D721Med (cell line): ENCODE data around the gene ZFHX2.
"Not testable (repeated sequence)": the region's sequence is repeated elsewhere in the genome, so short reads cannot be mapped to it uniquely, and the experiment has no call there.

ENCODE experiments used
- DNase-seq: peaks from one replicate; pipeline ENCODE4 v3.0.0; 2011; ENCODE audit warnings: low spot score; ENCODE audit not compliant: insufficient read length
- FAIRE-seq: peaks from 2 replicates; lab custom pipeline; 2011; peaks lifted over from hg19 to GRCh38; lab: Jason Lieb, UNC
- TF ChIP-seq, protein P1 (sequence below): IDR thresholded peaks from 2 replicates; pipeline ENCODE4 v1.5.1; 2012; ENCODE audit warnings: mild to moderate bottlenecking, control low read depth; ENCODE audit not compliant: insufficient read depth; ENCODE audit errors: missing control alignments

Gene ZFHX2

DNA sequence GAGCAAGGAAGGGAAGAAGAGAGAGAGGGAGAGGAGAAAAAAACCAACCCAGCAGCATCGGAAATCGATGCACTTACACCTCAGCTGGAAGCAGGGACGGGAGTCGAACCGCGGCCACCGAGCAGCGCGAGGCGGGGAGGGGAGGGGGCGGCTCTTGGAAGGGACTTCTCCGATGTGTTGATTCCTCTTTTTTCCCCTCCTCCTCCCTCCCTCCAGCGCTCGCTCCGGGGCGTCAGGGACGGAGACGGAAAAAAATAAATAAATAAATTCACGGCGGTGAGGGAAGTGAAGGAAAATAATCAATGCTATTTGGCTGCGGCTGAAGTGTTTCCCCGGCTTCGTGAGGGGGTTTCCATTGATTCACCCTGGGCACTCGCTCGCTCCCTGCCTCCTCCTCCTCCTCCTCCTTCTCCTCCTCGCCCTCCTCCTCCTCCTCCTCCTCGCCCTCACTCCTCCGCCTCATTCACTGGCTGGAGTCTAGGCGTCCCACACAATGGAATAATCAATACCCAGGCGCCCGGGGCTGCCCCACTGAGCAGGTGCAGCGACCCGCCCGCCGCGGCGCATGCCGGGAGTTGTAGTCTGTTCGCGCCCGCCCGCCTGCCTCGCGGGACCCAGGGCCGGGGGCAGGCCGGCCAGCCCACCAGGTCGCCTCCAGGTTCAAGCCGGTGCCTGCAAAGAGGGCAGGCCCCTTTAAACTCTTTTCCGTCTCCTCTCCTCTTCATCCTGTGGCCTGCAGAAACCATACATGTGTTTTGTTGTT lies at the start of gene ZFHX2:
TSS of gene ZFHX2 (minus strand) at position 500 of the 763 bp plus-strand sequence. CDS start 16,440 bp downstream, outside the sequence.
- FAIRE-seq, result no peak
- peak; percentile 92 for DNase-seq
- TF ChIP-seq, protein P1, sequence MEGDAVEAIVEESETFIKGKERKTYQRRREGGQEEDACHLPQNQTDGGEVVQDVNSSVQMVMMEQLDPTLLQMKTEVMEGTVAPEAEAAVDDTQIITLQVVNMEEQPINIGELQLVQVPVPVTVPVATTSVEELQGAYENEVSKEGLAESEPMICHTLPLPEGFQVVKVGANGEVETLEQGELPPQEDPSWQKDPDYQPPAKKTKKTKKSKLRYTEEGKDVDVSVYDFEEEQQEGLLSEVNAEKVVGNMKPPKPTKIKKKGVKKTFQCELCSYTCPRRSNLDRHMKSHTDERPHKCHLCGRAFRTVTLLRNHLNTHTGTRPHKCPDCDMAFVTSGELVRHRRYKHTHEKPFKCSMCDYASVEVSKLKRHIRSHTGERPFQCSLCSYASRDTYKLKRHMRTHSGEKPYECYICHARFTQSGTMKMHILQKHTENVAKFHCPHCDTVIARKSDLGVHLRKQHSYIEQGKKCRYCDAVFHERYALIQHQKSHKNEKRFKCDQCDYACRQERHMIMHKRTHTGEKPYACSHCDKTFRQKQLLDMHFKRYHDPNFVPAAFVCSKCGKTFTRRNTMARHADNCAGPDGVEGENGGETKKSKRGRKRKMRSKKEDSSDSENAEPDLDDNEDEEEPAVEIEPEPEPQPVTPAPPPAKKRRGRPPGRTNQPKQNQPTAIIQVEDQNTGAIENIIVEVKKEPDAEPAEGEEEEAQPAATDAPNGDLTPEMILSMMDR, result no peak

DNA sequence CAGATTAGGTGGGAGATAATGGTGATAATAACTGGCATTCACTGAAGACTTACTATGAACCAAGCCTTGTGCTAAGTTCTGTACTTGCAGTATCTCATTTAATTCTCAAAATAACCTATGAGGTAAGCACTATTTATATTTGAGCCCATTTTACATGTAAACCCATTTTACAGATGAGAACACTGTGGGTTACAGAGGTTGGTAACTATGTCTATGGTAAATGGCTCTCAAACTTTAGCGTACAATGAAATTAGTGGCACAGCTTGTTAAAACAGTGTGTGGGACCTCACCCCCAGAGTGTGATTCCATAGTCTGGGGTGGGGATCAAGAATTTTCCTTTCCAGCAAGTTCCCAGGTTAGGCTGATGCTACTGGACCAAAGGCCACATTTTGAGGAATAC lies 49.2 kb upstream of the ZFHX2 start:
- FAIRE-seq (no peak), DNase-seq (no peak)
- TF ChIP-seq, protein P1, result no peak

DNA sequence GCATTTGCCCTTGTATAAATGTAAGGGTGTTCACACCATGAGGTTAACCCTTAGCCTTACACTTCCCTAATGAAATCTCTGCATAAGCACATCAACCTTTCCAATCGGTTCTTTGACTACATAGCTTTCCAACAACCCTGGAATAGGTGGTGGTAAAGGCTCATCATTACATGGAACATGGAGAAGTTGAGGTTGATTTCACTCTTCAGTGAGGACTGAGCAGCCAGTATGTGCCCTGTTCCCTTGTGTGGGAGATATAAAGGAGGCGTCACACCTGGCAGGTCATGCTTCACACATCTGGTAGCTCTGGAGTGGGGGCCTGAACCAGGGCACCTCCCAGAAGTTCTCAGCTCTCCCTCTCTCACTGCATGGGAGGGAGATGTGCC lies 48.8 kb upstream of the ZFHX2 start:
- DNase-seq (no peak), FAIRE-seq (no peak)
- TF ChIP-seq, protein P1, result no peak

DNA sequence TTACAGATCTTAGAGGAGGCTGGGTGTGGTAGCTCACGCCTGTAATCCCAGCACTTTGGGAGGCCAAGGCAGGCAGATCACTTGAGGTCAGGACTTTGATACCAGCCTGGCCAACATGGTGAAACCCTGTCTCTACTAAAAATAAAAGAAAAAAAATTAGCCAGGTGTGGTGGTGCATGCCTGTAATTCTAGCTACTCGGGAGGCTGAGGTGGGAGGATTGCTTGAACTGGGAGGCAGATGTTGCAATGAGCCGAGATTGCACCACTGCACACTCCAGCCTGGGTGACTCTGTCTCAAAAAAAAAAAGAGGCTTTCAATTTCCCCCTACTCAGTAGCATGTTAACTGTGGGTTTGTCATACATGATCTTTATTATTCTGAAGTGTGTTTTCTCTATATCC lies 42.6 kb upstream of the ZFHX2 start:
- not testable (repeated sequence) for DNase-seq, FAIRE-seq

DNA sequence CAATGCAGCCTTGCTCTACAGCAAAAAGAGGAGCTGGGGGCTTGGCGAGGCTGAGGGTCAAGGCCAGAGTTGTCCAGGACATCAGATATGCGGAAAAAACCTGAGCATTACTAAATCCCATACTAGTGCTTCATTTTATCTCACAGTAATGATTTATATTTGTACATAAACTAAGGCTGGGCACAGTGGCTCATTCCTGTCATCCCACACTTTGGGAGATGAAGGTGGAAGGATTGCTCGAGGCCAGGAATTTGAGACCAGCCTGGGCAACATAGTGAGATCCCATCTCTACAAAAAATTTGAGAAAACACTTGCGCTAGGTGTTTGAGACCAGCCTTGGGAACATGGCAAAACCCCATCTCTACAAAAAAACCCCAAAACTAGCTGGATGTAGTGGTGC lies 38.6 kb upstream of the ZFHX2 start:
- no peak for FAIRE-seq
- no peak for DNase-seq
- TF ChIP-seq, protein P1, result no peak

DNA sequence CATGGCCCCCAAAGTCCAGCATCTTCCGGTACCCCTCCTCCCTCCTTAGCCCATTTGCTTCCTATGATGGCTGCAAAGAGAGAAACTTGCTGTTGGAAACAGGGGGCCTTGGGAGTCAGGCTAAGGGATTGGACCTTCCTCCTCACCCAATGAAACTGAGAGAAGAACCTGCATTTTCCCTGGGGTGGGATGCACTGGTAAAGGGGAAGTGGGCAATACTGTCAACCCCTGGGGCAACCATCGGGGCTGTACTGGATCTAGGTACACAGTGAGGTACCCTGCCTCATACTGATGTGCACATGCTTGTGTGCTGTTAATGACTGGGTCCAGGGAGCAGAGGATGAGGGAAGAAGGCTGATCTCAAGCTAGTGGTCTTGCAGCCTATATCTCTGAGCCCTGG lies 38.0 kb upstream of the ZFHX2 start:
- TF ChIP-seq, protein P1, result no peak
- no peak for DNase-seq
- no peak for FAIRE-seq

DNA sequence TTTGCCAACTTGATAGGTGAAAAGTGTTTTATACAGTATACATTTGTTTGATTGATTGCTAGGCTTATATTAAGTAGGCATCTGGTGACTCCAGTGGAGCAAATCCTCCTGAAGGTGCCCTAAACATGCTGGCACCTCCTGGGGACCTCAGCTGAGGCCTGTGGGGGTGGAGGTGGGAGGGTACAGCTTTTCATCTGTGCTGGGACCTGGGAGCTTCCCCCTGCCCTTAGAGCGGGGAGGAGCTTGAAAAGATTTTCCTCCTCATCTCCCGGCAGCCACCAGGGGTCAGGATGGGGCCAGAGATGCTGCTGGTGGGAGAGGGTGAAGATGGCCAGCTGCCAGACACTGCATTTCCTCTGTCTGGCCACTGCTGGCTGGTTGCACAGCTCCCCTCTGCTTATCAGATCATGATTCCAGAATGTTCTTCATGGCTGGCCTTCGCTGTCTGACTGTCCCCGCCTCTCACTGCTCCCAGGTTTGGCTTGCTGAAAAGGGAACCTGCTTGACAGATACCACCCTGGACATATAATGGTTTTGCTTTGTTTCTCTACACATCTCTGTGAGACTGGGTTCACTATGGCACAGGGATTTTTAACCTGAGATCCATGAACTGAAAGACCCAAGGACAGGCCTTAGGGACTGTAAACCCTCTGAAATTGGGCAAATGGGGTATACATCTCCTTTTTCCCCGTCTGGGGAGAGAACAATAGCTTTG lies 37.5 kb upstream of the ZFHX2 start:
- FAIRE-seq (no peak), DNase-seq (peak; percentile 81)
- TF ChIP-seq, protein P1, result peak; percentile 78

DNA sequence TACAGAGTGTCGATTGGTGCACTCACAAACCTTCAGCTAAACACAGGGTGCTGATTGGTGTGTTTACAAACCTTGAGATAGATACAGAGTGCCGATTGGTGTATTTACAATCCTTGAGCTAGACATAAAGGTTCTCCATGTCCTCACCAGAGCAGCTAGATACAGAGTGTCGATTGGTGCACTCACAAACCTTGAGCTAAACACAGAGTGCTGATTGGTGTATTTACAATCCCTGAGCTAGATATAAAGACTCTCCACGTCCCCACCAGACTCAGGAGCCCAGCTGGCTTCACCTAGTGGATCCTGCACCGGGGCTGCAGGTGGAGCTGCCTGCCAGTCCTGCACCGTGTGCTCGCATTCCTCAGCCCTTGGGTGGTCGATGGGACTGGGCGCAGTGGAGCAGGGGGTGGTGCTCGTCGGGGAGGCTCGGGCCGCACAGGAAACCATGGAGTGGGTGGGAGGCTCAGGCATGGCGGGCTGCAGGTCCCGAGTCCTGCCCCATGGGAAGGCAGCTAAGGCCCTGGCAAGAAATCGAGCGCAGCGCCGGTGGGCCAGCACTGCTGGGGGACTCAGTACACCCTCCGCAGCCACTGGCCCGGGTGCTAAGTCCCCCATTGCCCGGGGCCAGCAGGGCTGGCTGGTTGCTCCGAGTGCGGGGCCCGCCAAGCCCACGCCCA lies 33.1 kb upstream of the ZFHX2 start:
- FAIRE-seq, DNase-seq: not testable (repeated sequence)

DNA sequence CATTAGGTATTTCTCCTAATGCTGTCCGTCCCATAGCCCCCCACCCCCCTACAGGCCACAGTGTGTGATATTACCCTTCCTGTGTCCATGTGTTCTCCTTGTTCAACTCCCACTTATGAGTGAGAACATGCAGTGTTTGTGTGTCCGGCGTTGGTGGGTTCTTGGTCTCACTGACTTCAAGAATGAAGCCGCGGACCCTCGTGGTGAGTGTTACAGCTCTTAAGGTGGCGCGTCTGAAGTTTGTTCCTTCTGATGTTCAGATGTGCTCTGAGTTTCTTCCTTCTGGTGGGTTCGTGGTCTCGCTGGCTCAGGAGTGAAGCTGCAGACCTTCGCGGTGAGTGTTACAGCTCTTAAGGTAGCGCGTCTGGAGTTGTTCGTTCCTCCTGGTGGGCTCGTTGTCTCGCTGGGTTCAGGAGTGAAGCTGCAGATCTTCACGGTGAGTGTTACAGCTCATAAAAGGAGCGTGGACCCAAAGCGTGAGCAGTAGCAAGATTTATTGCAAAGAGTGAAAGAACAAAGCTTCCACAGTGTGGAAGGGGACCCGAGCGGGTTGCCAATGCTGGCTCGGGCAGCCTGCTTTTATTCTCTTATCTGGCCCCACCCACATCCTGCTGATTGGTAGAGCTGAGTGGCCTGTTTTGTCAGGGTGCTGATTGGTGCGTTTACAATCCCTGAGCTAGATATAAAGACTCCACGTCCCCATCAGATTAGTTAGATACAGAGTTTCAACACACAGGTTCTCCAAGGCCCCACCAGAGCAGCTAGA lies 32.4 kb upstream of the ZFHX2 start:
- FAIRE-seq, DNase-seq: not testable (repeated sequence)
